IMR-90 (cell line): Measurements from ENCODE around the gene CLDN19. TPM values are rescaled to one million over a fixed set of nuclear protein-coding genes. Genes with fewer than 3 reads are reported as not detected.

ENCODE experiments used
- ATAC-seq: fragments of 200-7000 bp; cut with Tn5 transposase; 2 replicates; pipeline ENCODE4 v1.9.1; 2020; ENCODE audit warnings: low read depth, mild to moderate bottlenecking, moderate library complexity
- BruUV-seq: library from RNA; stranded (reverse); fragments of 400-500 nt; replicated peaks from 2 replicates; lab custom pipeline; 2021; lab: Mats Ljungman, UMichigan
- CTCF ChIA-PET: fragments of 300-600 bp; formaldehyde crosslinking; extraction: SDS; loops from one replicate; lab custom pipeline; 2021; ENCODE audit warnings: antibody characterized with exemption; lab: Yijun Ruan, JAX
- POLR2A ChIA-PET: fragments of 300-600 bp; sonication (Branson Sonifier 250); formaldehyde crosslinking; loops from one replicate; lab custom pipeline; 2022; ENCODE audit warnings: antibody characterized with exemption; ENCODE audit not compliant: unreplicated experiment; lab: Charles Lee
- DNase-seq: peaks from one replicate; pipeline ENCODE4 v3.0.0; 2013
- H2AFZ ChIP-seq: replicated peaks from 2 replicates; pipeline ENCODE3; 2013; ENCODE audit warnings: low read length, mild to moderate bottlenecking; ENCODE audit not compliant: poor library complexity
- H2AK5ac ChIP-seq: 2 replicates; pipeline ENCODE4 v1.6.1; 2013; ENCODE audit warnings: low read depth, low read length, inconsistent platforms
- H2AK9ac ChIP-seq: replicated peaks from 2 replicates; pipeline ENCODE3; 2013; ENCODE audit warnings: mild to moderate bottlenecking, low read depth, low read length, moderate library complexity; ENCODE audit not compliant: poor library complexity
- H2BK120ac ChIP-seq: 2 replicates; pipeline ENCODE4 v1.6.1; 2013; ENCODE audit warnings: low read depth, low read length, inconsistent platforms
- H2BK15ac ChIP-seq: 3 replicates; pipeline ENCODE4 v1.6.1; 2013; ENCODE audit warnings: low read depth, low read length, inconsistent platforms
- H2BK20ac ChIP-seq: 2 replicates; pipeline ENCODE4 v1.6.1; 2013; ENCODE audit warnings: low read depth, mild to moderate bottlenecking, inconsistent platforms, low read length, moderate library complexity
- H2BK5ac ChIP-seq: 2 replicates; pipeline ENCODE4 v1.6.1; 2013; ENCODE audit warnings: mild to moderate bottlenecking, low read depth, low read length, inconsistent platforms; ENCODE audit not compliant: poor library complexity, severe bottlenecking
- H3K14ac ChIP-seq: replicated peaks from 2 replicates; pipeline ENCODE4 v1.6.1; 2013; ENCODE audit warnings: low read depth, low read length, inconsistent platforms
- H3K18ac ChIP-seq: 2 replicates; pipeline ENCODE4 v1.6.1; 2013; ENCODE audit warnings: low read depth, low read length, control low read depth
- H3K23ac ChIP-seq: 2 replicates; pipeline ENCODE4 v1.6.1; 2013; ENCODE audit warnings: low read depth, low read length, inconsistent platforms
- H3K27ac ChIP-seq: 2 replicates; pipeline ENCODE4 v1.5.1; 2013; ENCODE audit warnings: mild to moderate bottlenecking, control low read depth, low read length; ENCODE audit not compliant: insufficient read depth
- H3K27me3 ChIP-seq: 2 replicates; pipeline ENCODE4 v1.6.1; 2013; ENCODE audit warnings: low read length; ENCODE audit not compliant: control insufficient read depth, insufficient read depth
- H3K36me3 ChIP-seq: 2 replicates; pipeline ENCODE4 v1.6.1; 2013; ENCODE audit warnings: low read length, mixed read lengths; ENCODE audit not compliant: control insufficient read depth, insufficient read depth
- H3K4ac ChIP-seq: 2 replicates; pipeline ENCODE4 v1.6.1; 2013; ENCODE audit warnings: low read depth, low read length, inconsistent platforms
- H3K4me1 ChIP-seq: 2 replicates; pipeline ENCODE4 v1.6.1; 2013; ENCODE audit warnings: low read length, mixed read lengths; ENCODE audit not compliant: control insufficient read depth, insufficient read depth
- H3K4me2 ChIP-seq: 2 replicates; pipeline ENCODE4 v1.6.1; 2013; ENCODE audit warnings: low read depth, mild to moderate bottlenecking, control low read depth, low read length, moderate library complexity
- H3K4me3 ChIP-seq: 2 replicates; pipeline ENCODE4 v1.5.1; 2013; ENCODE audit warnings: low read depth, mild to moderate bottlenecking, control low read depth, low read length, moderate library complexity; ENCODE audit not compliant: insufficient read depth
- H3K56ac ChIP-seq: 2 replicates; pipeline ENCODE4 v1.6.1; 2013; ENCODE audit warnings: low read length, inconsistent platforms; ENCODE audit not compliant: insufficient read depth; ENCODE audit errors: extremely low read depth
- H3K79me1 ChIP-seq, 2 experiments: 2 replicates each; pipeline ENCODE4 v1.6.1; 2013; ENCODE audit warnings: low read length in 2 of 2, inconsistent platforms in 1 of 2, low read depth in 1 of 2
- H3K9ac ChIP-seq: 2 replicates; pipeline ENCODE4 v1.6.1; 2013; ENCODE audit warnings: low read depth, low read length, control low read depth
- H3K9me1 ChIP-seq: 2 replicates; pipeline ENCODE4 v1.6.1; 2013; ENCODE audit warnings: low read length, inconsistent platforms; ENCODE audit not compliant: insufficient read depth
- H3K9me3 ChIP-seq: 2 replicates; pipeline ENCODE4 v1.6.1; 2013; ENCODE audit warnings: low read length; ENCODE audit not compliant: control insufficient read depth, insufficient read depth
- H4K20me1 ChIP-seq: 2 replicates; pipeline ENCODE4 v1.6.1; 2013; ENCODE audit warnings: low read length, inconsistent platforms; ENCODE audit not compliant: insufficient read depth
- H4K5ac ChIP-seq: 2 replicates; pipeline ENCODE4 v1.6.1; 2013; ENCODE audit warnings: mild to moderate bottlenecking, low read depth, low read length, control low read depth
- H4K8ac ChIP-seq, 2 experiments: 2 replicates each; pipeline ENCODE4 v1.6.1; 2013; ENCODE audit warnings: low read depth in 2 of 2, low read length in 2 of 2, control low read depth in 1 of 2, inconsistent platforms in 1 of 2
- H4K91ac ChIP-seq: 2 replicates; pipeline ENCODE4 v1.6.1; 2013; ENCODE audit warnings: low read depth, low read length, inconsistent platforms; ENCODE audit not compliant: insufficient read depth
- BHLHE40 ChIP-seq: fragments of 150-350 bp; IDR thresholded peaks from 2 replicates; pipeline ENCODE4 v1.6.1; 2016; ENCODE audit warnings: mild to moderate bottlenecking, low read depth, low read length
- CEBPB ChIP-seq: IDR thresholded peaks from 2 replicates; pipeline ENCODE4 v1.6.1; 2012; ENCODE audit warnings: low read depth, low read length, improper control_type of control experiment
- CHD1 ChIP-seq: IDR thresholded peaks from 2 replicates; pipeline ENCODE4 v1.6.1; 2012; ENCODE audit warnings: low read depth, low read length, improper control_type of control experiment
- FOS ChIP-seq: fragments of 150-350 bp; IDR thresholded peaks from 2 replicates; pipeline ENCODE4 v1.6.1; 2016; ENCODE audit warnings: low read depth, low read length
- MAZ ChIP-seq: IDR thresholded peaks from 2 replicates; pipeline ENCODE4 v1.6.1; 2012; ENCODE audit warnings: low read depth, mild to moderate bottlenecking, low read length, improper control_type of control experiment, moderate library complexity, borderline replicate concordance
- POLR2A ChIP-seq: IDR thresholded peaks from 2 replicates; pipeline ENCODE4 v1.6.1; 2012; ENCODE audit warnings: mild to moderate bottlenecking, low read depth, low read length
- RCOR1 ChIP-seq: IDR thresholded peaks from 2 replicates; pipeline ENCODE4 v1.6.1; 2012; ENCODE audit warnings: mild to moderate bottlenecking, low read length, improper control_type of control experiment; ENCODE audit not compliant: insufficient replicate concordance
- SMC3 ChIP-seq: fragments of 150-350 bp; IDR thresholded peaks from 2 replicates; pipeline ENCODE4 v1.6.1; 2016; ENCODE audit warnings: low read depth, mild to moderate bottlenecking, antibody characterized with exemption, low read length, moderate library complexity
- WGBS, 2 experiments: methylation state at CpG; one replicate each; pipeline versions ENCODE4 v1.1.5 to v1.1.7; 2013; ENCODE audit warnings: missing lambda C conversion rate in 2 of 2; ENCODE audit not compliant: insufficient read length in 1 of 2; ENCODE audit errors: extremely low coverage in 2 of 2; 5-methylcytosine and 5-hydroxymethylcytosine counted together
- dilution Hi-C: fragments of 300-500 bp; cut with HindIII; formaldehyde crosslinking; loops from one replicate; pipeline ENCODE4 v1.14.3; 2018; ENCODE audit warnings: low sequenced_read_pairs; ENCODE audit not compliant: unreplicated experiment
- in situ Hi-C: fragments of 300-500 bp; cut with MboI; formaldehyde crosslinking; loops from 3 replicates; pipeline ENCODE4 v1.14.3; 2019; ENCODE audit warnings: low sequenced_read_pairs, inconsistent platforms, mixed read lengths
- intact Hi-C: fragments of 100-400 bp; cut with micrococcal nuclease; formaldehyde crosslinking; loops from 2 replicates; pipeline ENCODE4 v1.10.0; 2022
- polyA plus RNA-seq, 3 experiments: library from polyadenylated mRNA; depleted of rRNA; stranded (reverse); fragments of >200 nt; gene quantifications; 2 replicates each; pipeline ENCODE4 v1.2.3, GENCODE V29; 2012; ENCODE audit warnings: low replicate concordance in 1 of 3
- total RNA-seq: library from RNA; depleted of rRNA; stranded (reverse); fragments of >200 nt; gene quantifications from 2 replicates; pipeline ENCODE4 v1.2.3, GENCODE V29; 2012
- TF ChIP-seq, protein P1 (sequence below): fragments of 150-350 bp; IDR thresholded peaks from 2 replicates; pipeline ENCODE4 v1.6.1; 2016; ENCODE audit warnings: low read depth, mild to moderate bottlenecking, low read length, moderate library complexity, borderline replicate concordance

CLDN19 gene
- total and polyA plus RNA-seq, 2 of the 4 experiments (the other 2 are of a cell fraction) = not detected

DNA sequence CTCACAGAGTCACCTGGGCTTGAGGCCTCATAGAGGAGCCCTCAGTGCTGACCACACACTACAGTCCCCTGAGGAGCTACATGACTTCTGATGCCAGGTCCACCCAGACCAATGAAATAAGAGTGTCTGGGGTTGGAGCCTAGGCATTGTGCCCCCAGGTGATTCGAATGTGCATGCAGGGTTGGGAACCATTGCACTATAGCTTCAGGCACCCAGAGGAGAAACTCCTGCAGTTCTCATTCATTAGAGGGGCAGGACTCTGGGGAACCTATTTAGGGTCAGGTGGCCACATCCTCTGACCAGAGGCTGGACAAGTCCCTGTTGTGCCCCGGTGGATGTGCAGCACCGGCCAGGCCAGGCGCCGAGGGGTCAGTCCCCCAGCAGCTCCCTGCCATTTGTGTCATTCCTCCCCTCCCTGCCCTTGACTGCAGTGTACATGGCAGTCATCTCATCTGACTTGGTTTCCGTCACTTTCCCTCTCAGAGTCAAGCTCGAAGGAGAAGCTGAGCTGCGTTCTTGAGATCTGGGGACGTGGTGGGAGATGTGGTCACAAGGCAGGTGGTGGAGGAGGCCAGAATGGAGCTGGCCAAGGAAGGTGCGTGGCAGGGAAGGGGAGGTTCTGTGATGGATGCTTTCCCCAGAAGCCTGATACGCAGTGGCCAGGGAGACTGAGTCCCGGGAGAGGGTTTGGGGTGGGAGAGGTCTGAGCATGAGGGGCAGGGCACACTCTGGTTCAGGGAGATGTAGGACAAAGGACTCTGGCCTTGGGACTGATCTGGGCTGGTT lies 6.4 kb downstream of the CLDN19 start:
- Histone ChIP-seq H2BK20ac (no peak overlapping the region), H3K4me1 (no peaks in the 10 kb centered on the region), H3K4me2 (no peak overlapping the region), H3K4me3 (no peak overlapping the region), H3K18ac (no peak overlapping the region), H3K27ac (no peak overlapping the region), H2AFZ (no peak overlapping the region), H3K56ac (no peak overlapping the region), H3K9me3 (no peaks in the 10 kb centered on the region), H4K8ac (no peak overlapping the region), H2AK5ac (no peak overlapping the region), H4K5ac (no peak overlapping the region), H3K9ac (no peak overlapping the region), H4K91ac (no peak overlapping the region), H2BK5ac (no peak overlapping the region), H3K4ac (no peak overlapping the region), H3K9me1 (no peaks in the 10 kb centered on the region), H4K20me1 (no peaks in the 10 kb centered on the region), H3K79me1 (no peaks in the 10 kb centered on the region), H2BK15ac (no peak overlapping the region), H2AK9ac (peak overlapping the region; percentile 78), H3K27me3 (no peaks in the 10 kb centered on the region; the same call in 1 of the 2 replicates), H3K14ac (no peak overlapping the region), H3K23ac (no peak overlapping the region), H2BK120ac (no peak overlapping the region), H3K36me3 (no peaks in the 10 kb centered on the region)
- 79% methylated on average over 4 of the region's 12 CpGs; no CpG with 5 or more reads in 1 of the 2 experiments for whole genome bisulfite sequencing, 2 experiments
- dilution Hi-C loops = no loop called here
- DNase-seq (no peak), ATAC-seq (no peak)
- TF ChIP-seq RCOR1 = no peak
- TF ChIP-seq MAZ = no peak
- no peak for TF ChIP-seq FOS
- no peak for TF ChIP-seq SMC3
- TF ChIP-seq, protein P1, sequence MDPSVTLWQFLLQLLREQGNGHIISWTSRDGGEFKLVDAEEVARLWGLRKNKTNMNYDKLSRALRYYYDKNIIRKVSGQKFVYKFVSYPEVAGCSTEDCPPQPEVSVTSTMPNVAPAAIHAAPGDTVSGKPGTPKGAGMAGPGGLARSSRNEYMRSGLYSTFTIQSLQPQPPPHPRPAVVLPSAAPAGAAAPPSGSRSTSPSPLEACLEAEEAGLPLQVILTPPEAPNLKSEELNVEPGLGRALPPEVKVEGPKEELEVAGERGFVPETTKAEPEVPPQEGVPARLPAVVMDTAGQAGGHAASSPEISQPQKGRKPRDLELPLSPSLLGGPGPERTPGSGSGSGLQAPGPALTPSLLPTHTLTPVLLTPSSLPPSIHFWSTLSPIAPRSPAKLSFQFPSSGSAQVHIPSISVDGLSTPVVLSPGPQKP = no peak
- no peak for TF ChIP-seq POLR2A
- TF ChIP-seq BHLHE40 = no peak
- TF ChIP-seq CEBPB = no peak
- no peak for TF ChIP-seq CHD1
- ChIA-PET POLR2A (no interaction called here), CTCF (interaction anchor here (0.6 kb wide), 1 partner anchor 34 kb away, joined by 3 read pairs; no protein-coding TSS in a partner anchor)
- BruUV-seq = no TSS peak
- intact Hi-C loops = no loop called here
- in situ Hi-C loops = no loop called here
